H1 (cell line): ENCODE measurements around the gene MPP2. TPM values are rescaled to one million over a fixed set of nuclear protein-coding genes. Genes with fewer than 3 reads are reported as not detected.
"Not testable (repeated sequence)": the region's sequence is repeated elsewhere in the genome, so short reads cannot be mapped to it uniquely, and the experiment has no call there.

Source experiments
- CTCF ChIA-PET: fragments of 300-600 bp; sonication (Branson Sonifier 250); formaldehyde crosslinking; loops from one replicate; lab custom pipeline; 2021; ENCODE audit not compliant: partially characterized antibody; lab: Charles Lee
- POLR2A ChIA-PET: fragments of 300-600 bp; sonication (Branson Sonifier 250); formaldehyde crosslinking; loops from one replicate; lab custom pipeline; 2021; ENCODE audit warnings: inconsistent platforms; ENCODE audit not compliant: partially characterized antibody; lab: Charles Lee
- DNase-seq, 2 experiments: peaks; one replicate each; pipeline versions ENCODE4 v3.0.0 to v3.0.0-alpha.2; 2010 to 2022; ENCODE audit warnings: low spot score in 2 of 2, low read depth in 1 of 2, mixed read lengths in 1 of 2
- FAIRE-seq: peaks from 2 replicates; lab custom pipeline; 2011; peaks lifted over from hg19 to GRCh38; lab: Jason Lieb, UNC
- H2AFZ ChIP-seq: 2 replicates; pipeline ENCODE4 v1.8.1; 2012; ENCODE audit warnings: low read length, inconsistent platforms
- H2AK5ac ChIP-seq: 2 replicates; pipeline ENCODE4 v1.6.1; 2013; ENCODE audit warnings: low read depth, low read length
- H2BK120ac ChIP-seq: replicated peaks from 2 replicates; pipeline ENCODE3; 2013; ENCODE audit warnings: low read depth, low read length, inconsistent platforms
- H2BK12ac ChIP-seq: 2 replicates; pipeline ENCODE4 v1.6.1; 2013; ENCODE audit warnings: low read depth, low read length
- H2BK15ac ChIP-seq: 2 replicates; pipeline ENCODE4 v1.6.1; 2013; ENCODE audit warnings: low read length
- H2BK20ac ChIP-seq: 2 replicates; pipeline ENCODE4 v1.6.1; 2013; ENCODE audit warnings: low read length
- H2BK5ac ChIP-seq: 2 replicates; pipeline ENCODE4 v1.6.1; 2013; ENCODE audit warnings: low read depth, low read length
- H3K14ac ChIP-seq: 2 replicates; pipeline ENCODE4 v1.6.1; 2013; ENCODE audit warnings: inconsistent platforms; ENCODE audit not compliant: insufficient read length
- H3K18ac ChIP-seq: 2 replicates; pipeline ENCODE4 v1.6.1; 2013; ENCODE audit warnings: low read length; ENCODE audit errors: extremely low read depth
- H3K23ac ChIP-seq: 2 replicates; pipeline ENCODE4 v1.6.1; 2013; ENCODE audit warnings: inconsistent platforms; ENCODE audit not compliant: insufficient read length
- H3K23me2 ChIP-seq: 2 replicates; pipeline ENCODE4 v1.6.1; 2013; ENCODE audit warnings: low read depth, low read length
- H3K27ac ChIP-seq: 2 replicates; pipeline ENCODE4 v1.6.1; 2011; ENCODE audit warnings: low read depth, low read length, inconsistent platforms
- H3K27me3 ChIP-seq, 4 experiments: replicated peaks in 1 of 4; 1 replicate in 1 of 4; 2 replicates in 3 of 4; pipeline versions ENCODE4 v1.6.1 to v1.8.1; 2011 to 2013; ENCODE audit warnings: low read length in 3 of 4, mild to moderate bottlenecking in 3 of 4, inconsistent platforms in 2 of 4, mixed read lengths in 2 of 4, moderate library complexity in 1 of 4; ENCODE audit not compliant: control insufficient read depth in 3 of 4, insufficient read depth in 3 of 4; ENCODE audit errors: extremely low read depth in 1 of 4
- H3K36me3 ChIP-seq, 4 experiments: 2 replicates each; pipeline versions ENCODE4 v1.6.1 to v1.8.1; 2011 to 2013; ENCODE audit warnings: mild to moderate bottlenecking in 4 of 4, low read length in 3 of 4, moderate library complexity in 2 of 4, control low read depth in 1 of 4, inconsistent platforms in 1 of 4; ENCODE audit not compliant: insufficient read depth in 4 of 4, control insufficient read depth in 2 of 4
- H3K4ac ChIP-seq: replicated peaks from 2 replicates; pipeline ENCODE3; 2013; ENCODE audit warnings: low read length, low read depth, mixed read lengths, inconsistent platforms; ENCODE audit not compliant: insufficient read length
- H3K4me1 ChIP-seq, 4 experiments: replicated peaks in 1 of 4; 1 replicate in 1 of 4; 2 replicates in 3 of 4; pipeline versions ENCODE4 v1.6.1 to v1.8.1; 2011 to 2013; ENCODE audit warnings: low read length in 3 of 4, inconsistent platforms in 2 of 4, mixed read lengths in 1 of 4; ENCODE audit not compliant: insufficient read depth in 4 of 4, control insufficient read depth in 3 of 4
- H3K4me2 ChIP-seq, 2 experiments: 2 replicates each; pipeline versions ENCODE4 v1.6.1 to v1.8.1; 2011 to 2013; ENCODE audit warnings: low read depth in 2 of 2, low read length in 2 of 2, control low read depth in 1 of 2, inconsistent platforms in 1 of 2, mild to moderate bottlenecking in 1 of 2; ENCODE audit not compliant: insufficient read depth in 1 of 2
- H3K4me3 ChIP-seq, 4 experiments: fragments of 200-600, 300-600 bp in 1 of 4; sonication (generic), shearing (Covaris generic), sonication (Bioruptor Twin) in 1 of 4; 2 replicates each; pipeline versions ENCODE4 v1.5.1 to v1.8.1; 2011 to 2016; ENCODE audit warnings: low read length in 4 of 4, low read depth in 3 of 4, control low read depth in 2 of 4, inconsistent platforms in 2 of 4, mild to moderate bottlenecking in 2 of 4, mixed read lengths in 1 of 4, moderate library complexity in 1 of 4; ENCODE audit not compliant: insufficient read depth in 2 of 4; ENCODE audit errors: extremely low read depth in 1 of 4
- H3K56ac ChIP-seq: replicated peaks from 2 replicates; pipeline ENCODE3; 2013; ENCODE audit warnings: low read depth, mild to moderate bottlenecking, mixed read lengths, low read length, inconsistent platforms; ENCODE audit not compliant: insufficient read length
- H3K79me1 ChIP-seq: 2 replicates; pipeline ENCODE4 v1.6.1; 2013; ENCODE audit warnings: low read depth, low read length, control low read depth
- H3K79me2 ChIP-seq, 2 experiments: 2 replicates each; pipeline versions ENCODE4 v1.6.1 to v1.8.1; 2012 to 2013; ENCODE audit warnings: low read length in 2 of 2, mild to moderate bottlenecking in 2 of 2, inconsistent platforms in 1 of 2; ENCODE audit not compliant: insufficient read depth in 2 of 2, control insufficient read depth in 1 of 2
- H3K9ac ChIP-seq, 4 experiments: replicated peaks in 1 of 4; 1 replicate in 1 of 4; 2 replicates in 3 of 4; pipeline versions ENCODE4 v1.6.1 to v1.8.1; 2011 to 2013; ENCODE audit warnings: low read depth in 3 of 4, low read length in 3 of 4, control low read depth in 2 of 4, mild to moderate bottlenecking in 2 of 4, moderate library complexity in 2 of 4, inconsistent platforms in 1 of 4; ENCODE audit errors: extremely low read depth in 1 of 4
- H3K9me3 ChIP-seq, 2 experiments: 2 replicates each; pipeline versions ENCODE4 v1.6.1 to v1.8.1; 2012 to 2013; ENCODE audit warnings: mild to moderate bottlenecking in 2 of 2, moderate library complexity in 2 of 2, control low read depth in 1 of 2, inconsistent platforms in 1 of 2, low read depth in 1 of 2, low read length in 1 of 2, mixed read lengths in 1 of 2; ENCODE audit not compliant: insufficient read depth in 2 of 2
- H4K20me1 ChIP-seq, 2 experiments: replicated peaks in 1 of 2; 2 replicates each; pipeline versions ENCODE3 to v1.8.1; 2011 to 2013; ENCODE audit warnings: inconsistent platforms in 2 of 2, low read length in 2 of 2, mild to moderate bottlenecking in 1 of 2; ENCODE audit not compliant: insufficient read depth in 2 of 2, control insufficient read depth in 1 of 2
- H4K5ac ChIP-seq: 2 replicates; pipeline ENCODE4 v1.6.1; 2013; ENCODE audit warnings: low read length, low read depth, mixed read lengths, inconsistent platforms; ENCODE audit not compliant: insufficient read length
- H4K8ac ChIP-seq: 2 replicates; pipeline ENCODE4 v1.8.0; 2013; ENCODE audit warnings: mild to moderate bottlenecking, moderate library complexity, low read length, inconsistent platforms; ENCODE audit not compliant: insufficient read depth; ENCODE audit errors: extremely low read depth
- H4K91ac ChIP-seq: replicated peaks from 2 replicates; pipeline ENCODE3; 2013; ENCODE audit warnings: low read length, mixed read lengths, inconsistent platforms; ENCODE audit not compliant: insufficient read length
- YY1 ChIP-seq: IDR thresholded peaks from 2 replicates; pipeline ENCODE4 v1.6.1; 2011; ENCODE audit warnings: low read depth, mild to moderate bottlenecking, low read length
- WGBS, 2 experiments: shearing (Covaris generic) in 1 of 2; methylation state at CpG; one replicate each; pipeline versions ENCODE4 v1.1.6 to v1.1.7; 2013 to 2015; ENCODE audit warnings: low lambda C conversion rate in 2 of 2, mixed read lengths in 2 of 2, inconsistent platforms in 1 of 2, low coverage in 1 of 2, missing lambda C conversion rate in 1 of 2; ENCODE audit not compliant: insufficient replicate concordance in 2 of 2, insufficient coverage in 1 of 2, insufficient read length in 1 of 2; ENCODE audit errors: extremely low coverage in 1 of 2, missing lambda C conversion rate in 1 of 2; 5-methylcytosine and 5-hydroxymethylcytosine counted together
- polyA plus RNA-seq, 7 experiments: library from polyadenylated mRNA; depleted of rRNA in 3 of 7; stranded (reverse) in 5 of 7; unstranded in 2 of 7; fragments of >200 nt in 5 of 7; fragments of 200-250 nt in 2 of 7; gene quantifications; 1 replicate in 5 of 7; 2 replicates in 1 of 7; 4 replicates in 1 of 7; pipeline versions ENCODE4 v1.2.1 to v1.2.3, GENCODE V29; 2011 to 2013; ENCODE audit warnings: missing spikeins in 2 of 7, mixed read lengths in 2 of 7
- total RNA-seq: library from RNA; stranded (reverse); fragmentation: NEBNext Ultra II Directional; extraction: Animal tissue kit (Norgen Biotek cat#: 25700); gene quantifications from 2 replicates; pipeline ENCODE4 v1.2.1, GENCODE V29; 2021

The MPP2 gene
- total and polyA plus RNA-seq, 2 of the 8 experiments (the other 6 are each of a cell fraction or from before 2014, with no cell fraction given), result 30.9 to 34.1 TPM

DNA sequence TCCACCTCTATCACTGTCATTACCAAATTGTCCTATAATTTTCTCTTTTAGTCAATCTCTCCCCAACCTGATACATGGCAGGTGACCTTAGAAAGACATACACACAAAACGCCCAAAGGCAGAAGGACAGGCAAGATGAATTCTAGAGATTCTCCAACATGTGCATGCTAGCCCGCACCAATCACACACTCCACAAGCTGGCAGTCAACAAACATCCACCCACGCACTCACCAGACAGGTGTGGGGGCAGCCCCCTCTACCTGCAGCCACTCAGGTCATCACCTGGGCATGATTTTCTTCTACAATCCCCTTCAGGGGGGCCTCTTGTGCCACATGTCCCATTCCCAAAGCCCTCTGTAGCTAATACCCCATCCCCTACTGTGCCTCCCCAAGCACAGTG lies 9.5 kb downstream of the MPP2 start (continued):
- no peak for TF ChIP-seq YY1

- POLR2A ChIA-PET, H2AK5ac ChIP-seq, H4K20me1 ChIP-seq, H2BK15ac ChIP-seq, H2BK120ac ChIP-seq, H4K91ac ChIP-seq, H3K4ac ChIP-seq, H3K14ac ChIP-seq, H2BK20ac ChIP-seq, H3K9ac ChIP-seq, H3K79me2 ChIP-seq, H3K27ac ChIP-seq, H3K9me3 ChIP-seq, H3K18ac ChIP-seq, H4K5ac ChIP-seq, H3K23ac ChIP-seq, H2AFZ ChIP-seq, H3K4me3 ChIP-seq, H3K79me1 ChIP-seq, H3K23me2 ChIP-seq, H2BK12ac ChIP-seq, FAIRE-seq, H2BK5ac ChIP-seq, DNase-seq, H4K8ac ChIP-seq, H3K36me3 ChIP-seq, H3K27me3 ChIP-seq, H3K4me2 ChIP-seq, H3K56ac ChIP-seq: not testable (repeated sequence)
- H3K4me1 ChIP-seq, result peaks cover 9 to 25% (median 16%) of the 10 kb centered on the region in 4 experiments
- CTCF ChIA-PET, result interaction anchor here (0.7 to 25.8 kb wide), 6 partner anchors 15 to 55 kb away, joined by 3 to 403 read pairs (median 4); partner anchors contain the start of gene CD300LG
- 96% methylated on average over 4 of the region's 4 CpGs; no CpG with 5 or more reads in 1 of the 2 experiments for WGBS, 2 experiments
Measured at GRCh38 chr17:43894494-43894893, 12.8 kb downstream of the MPP2 start.
